Skin of body (tissue), 2 donors: Measurements from ENCODE around the gene PLCD3. TPM values are rescaled to one million over a fixed set of nuclear protein-coding genes. Genes with fewer than 3 reads are reported as not detected.

Experiments used
- DNase-seq: peaks from one replicate; lab custom pipeline; 2025; lab: John Stamatoyannopoulos, UW
- total RNA-seq: library from RNA; depleted of rRNA; stranded (reverse); fragments of >200 nt; gene quantifications from one replicate; pipeline ENCODE4 v1.2.3, GENCODE V29; 2014

The PLCD3 gene
- total RNA-seq, 1 donor from 2014 or later: 14.1 TPM

GRCh38 chr17:45117848-45118646, 14.3 kb downstream of the PLCD3 start:
- no peak for DNase-seq

GRCh38 chr17:45117334-45117733, 15.0 kb downstream of the PLCD3 start:
- no peak for DNase-seq

- peak; percentile 10 for DNase-seq
Measured at GRCh38 chr17:45116434-45117016, 15.8 kb downstream of the PLCD3 start.

- no peak for DNase-seq
Measured at GRCh38 chr17:45115871-45116270, 16.4 kb downstream of the PLCD3 start.

GRCh38 chr17:45115015-45115625, 17.2 kb downstream of the PLCD3 start:
- DNase-seq: no peak

GRCh38 chr17:45114117-45114932, 18.0 kb downstream of the PLCD3 start:
- DNase-seq: no peak

- DNase-seq: no peak
Measured at GRCh38 chr17:45113424-45113754, 18.9 kb downstream of the PLCD3 start.

GRCh38 chr17:45112559-45113423, 19.5 kb downstream of the PLCD3 start:
- DNase-seq: no peak

GRCh38 chr17:45111850-45112249, 20.5 kb downstream of the PLCD3 start:
- no peak for DNase-seq

GRCh38 chr17:45110676-45111611, 21.4 kb downstream of the PLCD3 start:
- no peak for DNase-seq

GRCh38 chr17:45108595-45109521, 23.5 kb downstream of the PLCD3 start:
- DNase-seq: no peak

GRCh38 chr17:45108051-45108450, 24.3 kb downstream of the PLCD3 start:
- no peak for DNase-seq

- no peak for DNase-seq
Measured at GRCh38 chr17:45107293-45108010, 24.9 kb downstream of the PLCD3 start.

GRCh38 chr17:45106582-45106981, 25.7 kb downstream of the PLCD3 start:
- DNase-seq: no peak

- no peak for DNase-seq
Measured at GRCh38 chr17:45106096-45106495, 26.2 kb downstream of the PLCD3 start.

- DNase-seq: no peak
Measured at GRCh38 chr17:45104907-45105624, 27.2 kb downstream of the PLCD3 start.

GRCh38 chr17:45104497-45104896, 27.8 kb downstream of the PLCD3 start:
- no peak for DNase-seq
